ENCODE measurements around the gene RAC3. TPM values are rescaled to one million over a fixed set of nuclear protein-coding genes. Genes with fewer than 3 reads are reported as not detected.
A peak's percentile ranks its signal among the peaks of the same experiment; 100 is the strongest.

RAC3 gene
- total and polyA plus RNA-seq, 9 of the 15 experiments (the other 6 are each of a cell fraction or from before 2014, with no cell fraction given) = 0.23 to 292 (median 118) TPM

GRCh38 chr17:82065638-82066303 is 34.3 kb downstream of the RAC3 start, which contains the start of gene DUS1L (continued):
- TF ChIP-seq BHLHE40 (IDR thresholded peaks at IDR 0.05; ENCODE audit: low read length) (0 out of 2 replicates have a peak, but pooled peaks have one; percentile 20), IRF9 (tag; IDR thresholded peaks at IDR 0.05) (no peak), RBBP5 (IDR thresholded peaks at IDR 0.05; ENCODE audit: borderline replicate concordance, insufficient read depth, low read length, poor library complexity, severe bottlenecking) (peak; percentile 91), BCLAF1 (IDR thresholded peaks at IDR 0.05; ENCODE audit: borderline replicate concordance in 1 of 2, control insufficient read depth in 1 of 2, low read depth in 2 of 2, low read length in 1 of 2) (peak in 1 of 2 experiments; percentile 90; a peak in 1 of 4 replicates), ZC3H8 (IDR thresholded peaks at IDR 0.05) (no peak), E2F8 (IDR thresholded peaks at IDR 0.05; ENCODE audit: low read depth, partially characterized antibody) (no peak), ZBTB34 (CRISPR knock-in tag; IDR thresholded peaks at IDR 0.05) (no peak), ZNF583 (CRISPR knock-in tag; IDR thresholded peaks at IDR 0.05) (0 out of 2 replicates have a peak, but pooled peaks have one; percentile 72), HDAC3 (IDR thresholded peaks at IDR 0.05; ENCODE audit: borderline replicate concordance, partially characterized antibody) (no peak), ZNF175 (CRISPR knock-in tag; IDR thresholded peaks at IDR 0.05; ENCODE audit: low read depth) (peak; percentile 49; the same call in 1 of the 2 replicates), ZNF121 (CRISPR knock-in tag; conservative IDR thresholded peaks at IDR 0.05) (no peak), ZFPM2 (CRISPR knock-in tag; IDR thresholded peaks at IDR 0.05) (0 out of 2 replicates have a peak, but pooled peaks have one; percentile 38), RBM34 (IDR thresholded peaks at IDR 0.05; ENCODE audit: borderline replicate concordance, insufficient read depth, low read length) (0 out of 2 replicates have a peak, but pooled peaks have one; percentile 36), ZNF740 (CRISPR knock-in tag; IDR thresholded peaks at IDR 0.05) (peak; percentile 72; the same call in 1 of the 2 replicates), ZNF740 (tag; IDR thresholded peaks at IDR 0.05) (no peak), NCOR1 (IDR thresholded peaks at IDR 0.05) (peak; percentile 43)

Data from K562 (cell line).